Measurements from ENCODE around the gene ARMC2.

ARMC2 gene

GRCh38 chr6:108872141-108872557 is 23.9 kb downstream of the ARMC2 start:
- no peak overlapping the region for H3K27ac ChIP-seq (ENCODE audit: low read depth, low read length, poor library complexity, severe bottlenecking)
- H3K36me3 ChIP-seq (ENCODE audit: insufficient read depth, low read length), result no peaks in the 10 kb centered on the region
- no peak overlapping the region for H3K9ac ChIP-seq (ENCODE audit: low read length)
- H3K4me1 ChIP-seq (ENCODE audit: insufficient read depth, low read length, severe bottlenecking), result no peaks in the 10 kb centered on the region
- no peak overlapping the region for H2AFZ ChIP-seq (ENCODE audit: low read length)
- H3F3A ChIP-seq (ENCODE audit: insufficient read depth, low read length), result no peaks in the 10 kb centered on the region
- H3K4me3 ChIP-seq (ENCODE audit: low read depth, low read length, poor library complexity, severe bottlenecking), result no peak overlapping the region
- no peak for TF ChIP-seq CTCF (IDR thresholded peaks at IDR 0.05; ENCODE audit: low read length)
- TF ChIP-seq EZH2 (IDR thresholded peaks at IDR 0.05; ENCODE audit: borderline replicate concordance, low read length), result no peak
- H3K27me3 ChIP-seq (ENCODE audit: insufficient read depth, low read length), result no peaks in the 10 kb centered on the region
- H3K9me2 ChIP-seq (ENCODE audit: low read depth, low read length), result no peaks in the 10 kb centered on the region
- no peaks in the 10 kb centered on the region for H4K20me1 ChIP-seq (ENCODE audit: insufficient read depth, low read length)
- no peaks in the 10 kb centered on the region for H3K79me2 ChIP-seq (ENCODE audit: insufficient read depth, low read length)
- H3K4me2 ChIP-seq (ENCODE audit: low read length), result no peak overlapping the region
- H3K9me3 ChIP-seq (ENCODE audit: low read length), result no peaks in the 10 kb centered on the region

- no peaks in the 10 kb centered on the region for H3K4me1 ChIP-seq (ENCODE audit: insufficient read depth, low read length, severe bottlenecking)
- H3K79me2 ChIP-seq (ENCODE audit: insufficient read depth, low read length), result no peaks in the 10 kb centered on the region
- H3K9ac ChIP-seq (ENCODE audit: low read length), result no peak overlapping the region
- H3F3A ChIP-seq (ENCODE audit: insufficient read depth, low read length), result no peaks in the 10 kb centered on the region
- H3K36me3 ChIP-seq (ENCODE audit: insufficient read depth, low read length), result no peaks in the 10 kb centered on the region
- no peak overlapping the region for H3K4me2 ChIP-seq (ENCODE audit: low read length)
- no peak for TF ChIP-seq EZH2 (IDR thresholded peaks at IDR 0.05; ENCODE audit: borderline replicate concordance, low read length)
- TF ChIP-seq CTCF (IDR thresholded peaks at IDR 0.05; ENCODE audit: low read length), result no peak
- H3K27me3 ChIP-seq (ENCODE audit: insufficient read depth, low read length), result no peaks in the 10 kb centered on the region
- H4K20me1 ChIP-seq (ENCODE audit: insufficient read depth, low read length), result no peaks in the 10 kb centered on the region
- H3K27ac ChIP-seq (ENCODE audit: low read depth, low read length, poor library complexity, severe bottlenecking), result no peak overlapping the region
- no peaks in the 10 kb centered on the region for H3K9me2 ChIP-seq (ENCODE audit: low read depth, low read length)
- no peak overlapping the region for H3K4me3 ChIP-seq (ENCODE audit: low read depth, low read length, poor library complexity, severe bottlenecking)
- no peak overlapping the region for H2AFZ ChIP-seq (ENCODE audit: low read length)
- H3K9me3 ChIP-seq (ENCODE audit: low read length), result no peaks in the 10 kb centered on the region
Measured at GRCh38 chr6:108872575-108872974, 24.4 kb downstream of the ARMC2 start.

- Histone ChIP-seq H3K9me3 (ENCODE audit: low read length) (no peaks in the 10 kb centered on the region), H3K79me2 (ENCODE audit: insufficient read depth, low read length) (no peaks in the 10 kb centered on the region), H3K27ac (ENCODE audit: low read depth, low read length, poor library complexity, severe bottlenecking) (no peak overlapping the region), H4K20me1 (ENCODE audit: insufficient read depth, low read length) (no peaks in the 10 kb centered on the region), H3K4me2 (ENCODE audit: low read length) (no peak overlapping the region), H3K4me1 (ENCODE audit: insufficient read depth, low read length, severe bottlenecking) (no peaks in the 10 kb centered on the region), H3K9ac (ENCODE audit: low read length) (no peak overlapping the region), H3F3A (ENCODE audit: insufficient read depth, low read length) (no peaks in the 10 kb centered on the region), H3K27me3 (ENCODE audit: insufficient read depth, low read length) (no peaks in the 10 kb centered on the region), H3K9me2 (ENCODE audit: low read depth, low read length) (no peaks in the 10 kb centered on the region), H3K4me3 (ENCODE audit: low read depth, low read length, poor library complexity, severe bottlenecking) (no peak overlapping the region), H3K36me3 (ENCODE audit: insufficient read depth, low read length) (no peaks in the 10 kb centered on the region), H2AFZ (ENCODE audit: low read length) (no peak overlapping the region)
- no peak for TF ChIP-seq EZH2 (IDR thresholded peaks at IDR 0.05; ENCODE audit: borderline replicate concordance, low read length)
- TF ChIP-seq CTCF (IDR thresholded peaks at IDR 0.05; ENCODE audit: low read length), result no peak
Measured at GRCh38 chr6:108873251-108873650, 25.0 kb downstream of the ARMC2 start.

Data from OCI-LY1 (cell line).